RWPE1 (cell line): ENCODE results near the gene OR9Q1.

Source experiments
- CTCF ChIA-PET: fragments of 350-600 bp; sonication (Branson Sonifier 250); formaldehyde crosslinking; extraction: SDS; loops from one replicate; lab custom pipeline; 2021; lab: Yijun Ruan, JAX
- POLR2A ChIA-PET: fragments of 400-600 bp; formaldehyde crosslinking; extraction: SDS; loops from one replicate; lab custom pipeline; 2020; ENCODE audit warnings: antibody characterized with exemption; ENCODE audit not compliant: low non-redundant PET; lab: Yijun Ruan, JAX
- DNase-seq: peaks from one replicate; pipeline ENCODE4 v3.0.0; 2012; ENCODE audit warnings: low spot score
- H3K27ac ChIP-seq: fragments of 450-650 bp; 2 replicates; pipeline ENCODE4 v1.5.1; 2017
- TF ChIP-seq, protein P1 (sequence below): fragments of 450-650 bp; conservative IDR thresholded peaks from 2 replicates; pipeline ENCODE4 v1.5.1; 2017; ENCODE audit warnings: low read depth, mild to moderate bottlenecking

The OR9Q1 gene

DNA sequence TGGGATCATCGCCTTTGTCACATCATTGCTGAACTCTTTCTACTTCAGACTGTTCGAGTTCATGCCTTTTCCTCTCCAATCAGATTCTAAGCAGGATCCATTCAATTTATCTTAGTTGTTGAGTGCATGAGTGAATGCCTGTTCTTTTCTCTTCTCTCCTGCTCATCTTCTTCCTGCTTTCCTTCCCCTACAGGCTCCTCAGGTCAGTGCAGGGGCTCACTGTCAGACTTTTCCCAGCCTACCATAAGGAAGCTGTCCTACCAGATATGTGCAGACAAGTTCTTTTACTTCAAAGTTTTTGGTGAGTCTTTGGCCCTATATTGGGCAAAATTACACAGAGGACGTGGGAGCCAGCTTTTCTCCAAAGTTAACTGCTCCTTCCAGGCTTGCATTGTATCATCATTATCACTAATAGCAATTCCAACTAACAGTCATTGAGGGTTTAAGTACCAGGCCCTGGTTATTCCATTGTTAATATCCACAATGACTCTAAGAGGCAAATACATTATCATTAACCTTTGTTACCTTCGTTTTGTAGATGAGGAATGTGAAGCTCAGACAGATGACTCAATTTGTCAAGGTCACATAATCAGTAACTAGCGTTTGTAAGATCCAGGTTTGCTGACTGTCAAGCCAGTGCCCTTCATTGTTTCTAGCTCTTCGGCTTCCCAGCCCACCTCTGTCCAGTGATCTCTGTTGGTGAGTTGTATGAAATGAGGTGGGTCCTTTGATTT lies 37.4 kb downstream of the OR9Q1 start:
- TF ChIP-seq, protein P1, sequence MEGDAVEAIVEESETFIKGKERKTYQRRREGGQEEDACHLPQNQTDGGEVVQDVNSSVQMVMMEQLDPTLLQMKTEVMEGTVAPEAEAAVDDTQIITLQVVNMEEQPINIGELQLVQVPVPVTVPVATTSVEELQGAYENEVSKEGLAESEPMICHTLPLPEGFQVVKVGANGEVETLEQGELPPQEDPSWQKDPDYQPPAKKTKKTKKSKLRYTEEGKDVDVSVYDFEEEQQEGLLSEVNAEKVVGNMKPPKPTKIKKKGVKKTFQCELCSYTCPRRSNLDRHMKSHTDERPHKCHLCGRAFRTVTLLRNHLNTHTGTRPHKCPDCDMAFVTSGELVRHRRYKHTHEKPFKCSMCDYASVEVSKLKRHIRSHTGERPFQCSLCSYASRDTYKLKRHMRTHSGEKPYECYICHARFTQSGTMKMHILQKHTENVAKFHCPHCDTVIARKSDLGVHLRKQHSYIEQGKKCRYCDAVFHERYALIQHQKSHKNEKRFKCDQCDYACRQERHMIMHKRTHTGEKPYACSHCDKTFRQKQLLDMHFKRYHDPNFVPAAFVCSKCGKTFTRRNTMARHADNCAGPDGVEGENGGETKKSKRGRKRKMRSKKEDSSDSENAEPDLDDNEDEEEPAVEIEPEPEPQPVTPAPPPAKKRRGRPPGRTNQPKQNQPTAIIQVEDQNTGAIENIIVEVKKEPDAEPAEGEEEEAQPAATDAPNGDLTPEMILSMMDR = no peak
- H3K27ac ChIP-seq = no peak overlapping the region
- ChIA-PET CTCF (interaction anchor here (0.7 kb wide), 2 partner anchors 11 to 212 kb away, joined by 3 read pairs; no protein-coding TSS in a partner anchor), POLR2A (no interaction called here)
- no peak for DNase-seq

DNA sequence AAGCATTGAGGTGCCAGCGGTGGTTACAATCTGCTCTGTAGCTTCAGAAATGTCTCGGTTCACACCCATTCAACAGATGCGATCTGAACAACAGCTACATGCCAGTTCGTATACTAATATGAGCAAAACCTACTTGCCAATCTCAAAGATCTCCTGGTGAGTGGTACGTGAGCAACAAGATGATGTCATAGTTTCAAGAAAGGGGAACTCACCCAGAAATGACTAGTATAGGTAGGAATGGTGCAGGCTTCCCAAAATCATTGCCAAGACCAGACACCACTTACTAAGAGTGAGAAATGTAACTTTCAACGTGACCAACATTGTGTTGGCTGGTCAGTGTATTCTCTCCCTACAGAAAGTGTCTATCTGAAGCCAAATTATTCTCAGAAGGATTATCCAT lies 38.1 kb downstream of the OR9Q1 start:
- H3K27ac ChIP-seq = no peak overlapping the region
- CTCF ChIA-PET = no interaction called here
- POLR2A ChIA-PET = no interaction called here
- TF ChIP-seq, protein P1 = no peak
- peak; percentile 67 for DNase-seq

DNA sequence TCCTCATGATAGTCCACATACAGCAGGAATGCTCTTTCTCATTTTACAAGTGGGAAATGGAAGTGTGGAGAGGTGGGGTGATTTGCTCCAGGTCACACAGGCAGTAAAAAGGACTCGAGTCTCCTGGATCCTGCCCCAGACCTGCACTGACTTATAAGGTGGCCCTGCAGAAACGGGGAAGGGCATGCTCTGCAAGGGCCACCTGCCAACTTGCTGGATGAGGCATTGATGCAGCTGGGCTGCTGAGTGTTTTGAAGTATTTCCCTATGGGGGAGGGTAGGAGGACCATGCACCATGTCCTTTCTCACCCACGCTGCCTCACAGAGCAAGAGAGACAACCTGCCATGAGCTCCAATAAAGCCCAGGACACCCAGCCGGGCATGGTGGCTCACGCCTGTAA lies 44.0 kb downstream of the OR9Q1 start:
- no peak for DNase-seq
- ChIA-PET CTCF (no interaction called here), POLR2A (no interaction called here)
- H3K27ac ChIP-seq = no peak overlapping the region
- TF ChIP-seq, protein P1 = no peak

DNA sequence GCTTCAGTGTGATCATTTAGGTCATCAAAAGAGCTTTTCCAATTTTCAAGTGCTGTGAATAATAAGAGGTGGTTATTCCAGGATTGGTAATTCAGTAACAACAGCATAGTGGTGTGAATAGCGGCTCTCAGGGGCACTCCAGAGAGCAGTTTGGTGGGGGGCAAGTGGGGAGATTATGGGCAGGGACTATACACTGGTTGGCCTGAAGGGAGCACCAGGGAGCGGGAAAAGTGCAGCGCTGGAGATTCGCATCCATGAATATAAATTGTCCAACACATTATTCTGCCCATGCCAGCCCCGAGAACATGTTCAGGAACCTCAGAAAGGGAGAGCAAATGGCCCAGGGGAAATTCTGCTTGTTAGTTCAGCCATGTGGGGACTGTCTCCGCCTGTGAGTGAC lies 45.0 kb downstream of the OR9Q1 start:
- no peak for DNase-seq
- no peak overlapping the region for H3K27ac ChIP-seq
- CTCF ChIA-PET = no interaction called here
- POLR2A ChIA-PET = no interaction called here
- TF ChIP-seq, protein P1 = no peak

DNA sequence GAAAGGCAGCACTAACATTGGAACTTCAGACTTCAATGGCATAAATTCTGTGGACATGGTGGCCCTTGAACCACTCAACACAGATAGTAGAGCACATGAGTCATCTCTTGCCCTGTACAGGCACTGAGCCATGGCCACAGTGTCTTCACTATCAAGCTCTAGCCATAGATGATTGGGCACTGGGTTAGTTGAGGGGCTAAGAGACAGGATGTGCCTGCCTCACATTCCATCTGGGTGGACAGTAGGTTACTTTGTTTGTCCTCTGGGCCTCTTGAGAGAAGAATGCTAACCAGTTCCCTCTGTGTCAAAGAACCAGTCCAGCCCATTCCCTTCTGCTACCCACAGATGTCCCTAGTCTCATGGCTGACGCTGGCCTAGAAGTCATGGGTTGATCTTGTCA lies 46.9 kb downstream of the OR9Q1 start:
- TF ChIP-seq, protein P1 = no peak
- H3K27ac ChIP-seq = no peak overlapping the region
- no peak for DNase-seq
- CTCF ChIA-PET = no interaction called here
- POLR2A ChIA-PET = no interaction called here

DNA sequence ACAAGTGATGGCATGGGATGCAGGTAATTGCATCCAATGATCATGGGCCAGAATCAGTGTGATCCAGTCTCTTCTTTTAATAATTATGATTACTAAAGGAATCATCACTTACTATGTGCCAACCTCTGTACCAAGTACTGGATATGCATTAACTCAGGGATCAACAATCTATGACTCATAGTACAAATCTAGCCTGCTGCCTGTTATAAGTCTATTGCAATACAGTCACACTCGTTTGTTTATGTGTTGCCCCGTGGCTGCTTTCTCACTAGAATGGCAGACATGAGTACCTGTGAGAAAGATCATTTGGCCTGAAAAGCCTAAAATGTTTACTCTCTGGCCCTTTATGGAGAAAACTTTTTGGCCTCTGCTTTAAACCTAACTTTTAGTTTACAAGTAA lies 52.1 kb downstream of the OR9Q1 start:
- no peak overlapping the region for H3K27ac ChIP-seq
- CTCF ChIA-PET = no interaction called here
- peak; percentile 20 for DNase-seq
- TF ChIP-seq, protein P1 = no peak
- POLR2A ChIA-PET = no interaction called here
